Measurements from ENCODE around the gene ANKRD12. TPM values are rescaled to one million over a fixed set of nuclear protein-coding genes. Genes with fewer than 3 reads are reported as not detected.

The ANKRD12 gene
- total and polyA plus RNA-seq, 2 experiments from 2014 or later: 23.9 to 92.4 TPM

GRCh38 chr18:9137168-9138066 lies 836 bp downstream of the ANKRD12 start:
- Mint-ChIP-seq H3K4me3 (peak overlapping the region; percentile 86), H3K4me1 (peaks cover 27% of the 10 kb centered on the region), H3K36me3 (ENCODE audit: low read depth) (peaks cover 20% of the 10 kb centered on the region; the same call in 2 of the 3 replicates), H3K27me3 (ENCODE audit: insufficient read depth, low read depth, poor library complexity) (peaks cover 13% of the 10 kb centered on the region), H3K9me3 (no peaks in the 10 kb centered on the region), H3K27ac (peak overlapping the region; percentile 91; the same call in 1 of the 2 replicates)
- Histone ChIP-seq H3K9me2 (ENCODE audit: insufficient read depth) (no peaks in the 10 kb centered on the region), H3K4me3 (peak overlapping the region; percentile 81), H3K27ac (ENCODE audit: low read depth) (no peak overlapping the region), H3K27me3 (ENCODE audit: insufficient read depth) (no peaks in the 10 kb centered on the region), H3K4me1 (ENCODE audit: insufficient read depth) (peaks cover 15% of the 10 kb centered on the region; the same call in 1 of the 2 replicates), H4K20me1 (replicated peaks; ENCODE audit: insufficient read depth) (0 out of 2 replicates have a peak, but pooled peaks cover 3% of the 10 kb centered on the region), H3K36me3 (ENCODE audit: insufficient read depth) (no peaks in the 10 kb centered on the region), H2AFZ (peak overlapping the region; percentile 57; the same call in 1 of the 2 replicates), H3K4me2 (peak overlapping the region; percentile 76), H3K79me2 (replicated peaks; ENCODE audit: insufficient read depth) (peaks cover 55% of the 10 kb centered on the region), H3F3A (replicated peaks; ENCODE audit: low read depth) (peaks cover 10% of the 10 kb centered on the region)
- DNase-seq (ENCODE audit: low spot score): peak; percentile 74
- peak; percentile 2 for ATAC-seq
- TF ChIP-seq EZH2phosphoT487 (IDR thresholded peaks at IDR 0.05; ENCODE audit: unreplicated experiment): no peak
- no peak for TF ChIP-seq JUNB (IDR thresholded peaks at IDR 0.05; ENCODE audit: unreplicated experiment)
- TF ChIP-seq ZNF462 (CRISPR knock-in tag; IDR thresholded peaks at IDR 0.05): no peak
- TF ChIP-seq STAT1 (IDR thresholded peaks at IDR 0.05; ENCODE audit: unreplicated experiment): no peak
- peak; percentile 67 for TF ChIP-seq CREB1 (CRISPR knock-in tag; IDR thresholded peaks at IDR 0.05; ENCODE audit: low read depth)
- no peak for TF ChIP-seq REST (IDR thresholded peaks at IDR 0.05; ENCODE audit: unreplicated experiment)
- TF ChIP-seq EZH2 (IDR thresholded peaks at IDR 0.05; ENCODE audit: low read depth, unreplicated experiment): no peak
- no peak for TF ChIP-seq NANOG (IDR thresholded peaks at IDR 0.05; ENCODE audit: borderline replicate concordance)
